ENCODE data around the gene JTB. TPM values are rescaled to one million over a fixed set of nuclear protein-coding genes. Genes with fewer than 3 reads are reported as not detected.
"Not testable (repeated sequence)": the region's sequence is repeated elsewhere in the genome, so short reads cannot be mapped to it uniquely, and the experiment has no call there.

JTB gene
- 87.2 TPM for total RNA-seq

- no peaks in the 10 kb centered on the region for H3K9me3 ChIP-seq (ENCODE audit: control insufficient read depth in 3 of 3, low read length in 3 of 3)
- peaks cover 21 to 26% (median 26%) of the 10 kb centered on the region in 3 donors for H3K4me1 ChIP-seq (ENCODE audit: control insufficient read depth in 3 of 3, insufficient read depth in 3 of 3, low read length in 3 of 3)
- H3K27me3 ChIP-seq (ENCODE audit: control insufficient read depth in 3 of 3, insufficient read depth in 3 of 3, low read length in 3 of 3) = no peaks in the 10 kb centered on the region
- peak within 1 kb of the TSS; percentile 89 for H3K27ac ChIP-seq (ENCODE audit: low read depth, low read length)
- peaks cover 20 to 34% (median 26%) of the 10 kb centered on the region in 3 donors for H3K36me3 ChIP-seq (ENCODE audit: control insufficient read depth in 3 of 3, insufficient read depth in 3 of 3, low read length in 3 of 3)
- peak within 1 kb of the TSS; percentile 83 to 95 (median 84) for H3K4me3 ChIP-seq (ENCODE audit: low read length in 3 of 3)
- peak within 1 kb of the TSS; percentile 91 to 99 (median 97) for H3K9ac ChIP-seq (ENCODE audit: low read depth in 1 of 3, low read length in 3 of 3)
Observed at GRCh38 chr1:153977250-153978240, at the start of gene JTB. Gene JTB, minus strand, starts transcription at chr1:153977674. Its CDS starts 422 bp downstream, at chr1:153977252.

- Histone ChIP-seq H3K4me3 (ENCODE audit: low read length in 3 of 3) (no peak overlapping the region), H3K27me3 (ENCODE audit: control insufficient read depth in 3 of 3, insufficient read depth in 3 of 3, low read length in 3 of 3) (no peaks in the 10 kb centered on the region), H3K36me3 (ENCODE audit: control insufficient read depth in 3 of 3, insufficient read depth in 3 of 3, low read length in 3 of 3) (no peaks in the 10 kb centered on the region), H3K27ac (ENCODE audit: low read depth, low read length) (no peak overlapping the region), H3K9ac (ENCODE audit: low read depth in 1 of 3, low read length in 3 of 3) (no peak overlapping the region), H3K9me3 (ENCODE audit: control insufficient read depth in 3 of 3, low read length in 3 of 3) (no peaks in the 10 kb centered on the region), H3K4me1 (ENCODE audit: control insufficient read depth in 3 of 3, insufficient read depth in 3 of 3, low read length in 3 of 3) (no peaks in the 10 kb centered on the region)
Observed at GRCh38 chr1:154019940-154020339, 42.5 kb upstream of the JTB start.

- Histone ChIP-seq H3K4me3 (ENCODE audit: low read length in 3 of 3) (no peak overlapping the region), H3K27ac (ENCODE audit: low read depth, low read length) (no peak overlapping the region), H3K9ac (ENCODE audit: low read depth in 1 of 3, low read length in 3 of 3) (no peak overlapping the region), H3K4me1 (ENCODE audit: control insufficient read depth in 3 of 3, insufficient read depth in 3 of 3, low read length in 3 of 3) (no peaks in the 10 kb centered on the region), H3K36me3 (ENCODE audit: control insufficient read depth in 3 of 3, insufficient read depth in 3 of 3, low read length in 3 of 3) (no peaks in the 10 kb centered on the region), H3K9me3 (ENCODE audit: control insufficient read depth in 3 of 3, low read length in 3 of 3) (no peaks in the 10 kb centered on the region), H3K27me3 (ENCODE audit: control insufficient read depth in 3 of 3, insufficient read depth in 3 of 3, low read length in 3 of 3) (no peaks in the 10 kb centered on the region)
Observed at GRCh38 chr1:154019269-154019668, 41.8 kb upstream of the JTB start.

GRCh38 chr1:154014154-154014907 is 36.9 kb upstream of the JTB start:
- H3K9me3 ChIP-seq (ENCODE audit: control insufficient read depth in 3 of 3, low read length in 3 of 3) = no peaks in the 10 kb centered on the region

GRCh38 chr1:154012543-154012942 is 35.1 kb upstream of the JTB start:
- not testable (repeated sequence) for H3K27me3 ChIP-seq (ENCODE audit: control insufficient read depth in 3 of 3, insufficient read depth in 3 of 3, low read length in 3 of 3); H3K36me3 ChIP-seq (ENCODE audit: control insufficient read depth in 3 of 3, insufficient read depth in 3 of 3, low read length in 3 of 3); H3K9ac ChIP-seq (ENCODE audit: low read depth in 1 of 3, low read length in 3 of 3); H3K4me1 ChIP-seq (ENCODE audit: control insufficient read depth in 3 of 3, insufficient read depth in 3 of 3, low read length in 3 of 3); H3K9me3 ChIP-seq (ENCODE audit: control insufficient read depth in 3 of 3, low read length in 3 of 3); H3K27ac ChIP-seq (ENCODE audit: low read depth, low read length); H3K4me3 ChIP-seq (ENCODE audit: low read length in 3 of 3)

More at GRCh38 chr1:154014154-154014907, 36.9 kb upstream of the JTB start:
- Histone ChIP-seq H3K4me3 (ENCODE audit: low read length in 3 of 3) (no peak overlapping the region), H3K27me3 (ENCODE audit: control insufficient read depth in 3 of 3, insufficient read depth in 3 of 3, low read length in 3 of 3) (no peaks in the 10 kb centered on the region), H3K9ac (ENCODE audit: low read depth in 1 of 3, low read length in 3 of 3) (no peak overlapping the region), H3K36me3 (ENCODE audit: control insufficient read depth in 3 of 3, insufficient read depth in 3 of 3, low read length in 3 of 3) (no peaks in the 10 kb centered on the region), H3K4me1 (ENCODE audit: control insufficient read depth in 3 of 3, insufficient read depth in 3 of 3, low read length in 3 of 3) (no peaks in the 10 kb centered on the region), H3K27ac (ENCODE audit: low read depth, low read length) (no peak overlapping the region)

- no peak overlapping the region for H3K27ac ChIP-seq (ENCODE audit: low read depth, low read length)
- no peaks in the 10 kb centered on the region for H3K9me3 ChIP-seq (ENCODE audit: control insufficient read depth in 3 of 3, low read length in 3 of 3)
- H3K36me3 ChIP-seq (ENCODE audit: control insufficient read depth in 3 of 3, insufficient read depth in 3 of 3, low read length in 3 of 3) = no peaks in the 10 kb centered on the region
- no peak overlapping the region for H3K4me3 ChIP-seq (ENCODE audit: low read length in 3 of 3)
- H3K9ac ChIP-seq (ENCODE audit: low read depth in 1 of 3, low read length in 3 of 3) = no peak overlapping the region
- H3K27me3 ChIP-seq (ENCODE audit: control insufficient read depth in 3 of 3, insufficient read depth in 3 of 3, low read length in 3 of 3) = no peaks in the 10 kb centered on the region
- no peaks in the 10 kb centered on the region for H3K4me1 ChIP-seq (ENCODE audit: control insufficient read depth in 3 of 3, insufficient read depth in 3 of 3, low read length in 3 of 3)
Observed at GRCh38 chr1:154012129-154012528, 34.7 kb upstream of the JTB start.

GRCh38 chr1:154006136-154006535 is 28.7 kb upstream of the JTB start:
- no peaks in the 10 kb centered on the region for H3K27me3 ChIP-seq (ENCODE audit: control insufficient read depth in 3 of 3, insufficient read depth in 3 of 3, low read length in 3 of 3)
- H3K4me1 ChIP-seq (ENCODE audit: control insufficient read depth in 3 of 3, insufficient read depth in 3 of 3, low read length in 3 of 3) = no peaks in the 10 kb centered on the region
- no peaks in the 10 kb centered on the region for H3K36me3 ChIP-seq (ENCODE audit: control insufficient read depth in 3 of 3, insufficient read depth in 3 of 3, low read length in 3 of 3)
- H3K4me3 ChIP-seq (ENCODE audit: low read length in 3 of 3) = no peak overlapping the region
- H3K27ac ChIP-seq (ENCODE audit: low read depth, low read length) = no peak overlapping the region
- H3K9ac ChIP-seq (ENCODE audit: low read depth in 1 of 3, low read length in 3 of 3) = no peak overlapping the region
- no peaks in the 10 kb centered on the region for H3K9me3 ChIP-seq (ENCODE audit: control insufficient read depth in 3 of 3, low read length in 3 of 3)

- no peak overlapping the region for H3K9ac ChIP-seq (ENCODE audit: low read depth in 1 of 3, low read length in 3 of 3)
- no peaks in the 10 kb centered on the region for H3K9me3 ChIP-seq (ENCODE audit: control insufficient read depth in 3 of 3, low read length in 3 of 3)
- H3K27ac ChIP-seq (ENCODE audit: low read depth, low read length) = no peak overlapping the region
- H3K4me3 ChIP-seq (ENCODE audit: low read length in 3 of 3) = no peak overlapping the region
- no peaks in the 10 kb centered on the region for H3K27me3 ChIP-seq (ENCODE audit: control insufficient read depth in 3 of 3, insufficient read depth in 3 of 3, low read length in 3 of 3)
- peaks cover 0 to 1% (median 0%) of the 10 kb centered on the region in 3 donors for H3K36me3 ChIP-seq (ENCODE audit: control insufficient read depth in 3 of 3, insufficient read depth in 3 of 3, low read length in 3 of 3)
- H3K4me1 ChIP-seq (ENCODE audit: control insufficient read depth in 3 of 3, insufficient read depth in 3 of 3, low read length in 3 of 3) = no peaks in the 10 kb centered on the region
Observed at GRCh38 chr1:154000420-154000819, 22.9 kb upstream of the JTB start.

GRCh38 chr1:153996882-153997281 is 19.4 kb upstream of the JTB start:
- peaks cover 16 to 31% (median 18%) of the 10 kb centered on the region in 3 donors for H3K36me3 ChIP-seq (ENCODE audit: control insufficient read depth in 3 of 3, insufficient read depth in 3 of 3, low read length in 3 of 3)
- not testable (repeated sequence) for H3K9me3 ChIP-seq (ENCODE audit: control insufficient read depth in 3 of 3, low read length in 3 of 3); H3K27me3 ChIP-seq (ENCODE audit: control insufficient read depth in 3 of 3, insufficient read depth in 3 of 3, low read length in 3 of 3); H3K4me3 ChIP-seq (ENCODE audit: low read length in 3 of 3); H3K27ac ChIP-seq (ENCODE audit: low read depth, low read length); H3K9ac ChIP-seq (ENCODE audit: low read depth in 1 of 3, low read length in 3 of 3)
- peaks cover 10 to 17% (median 11%) of the 10 kb centered on the region in 3 donors for H3K4me1 ChIP-seq (ENCODE audit: control insufficient read depth in 3 of 3, insufficient read depth in 3 of 3, low read length in 3 of 3)

- peaks cover 19 to 37% (median 24%) of the 10 kb centered on the region in 3 donors for H3K36me3 ChIP-seq (ENCODE audit: control insufficient read depth in 3 of 3, insufficient read depth in 3 of 3, low read length in 3 of 3)
- no peak overlapping the region for H3K4me3 ChIP-seq (ENCODE audit: low read length in 3 of 3)
- H3K4me1 ChIP-seq (ENCODE audit: control insufficient read depth in 3 of 3, insufficient read depth in 3 of 3, low read length in 3 of 3) = peaks cover 16 to 26% (median 18%) of the 10 kb centered on the region in 3 donors
- no peak overlapping the region for H3K27ac ChIP-seq (ENCODE audit: low read depth, low read length)
- no peaks in the 10 kb centered on the region for H3K9me3 ChIP-seq (ENCODE audit: control insufficient read depth in 3 of 3, low read length in 3 of 3)
- H3K27me3 ChIP-seq (ENCODE audit: control insufficient read depth in 3 of 3, insufficient read depth in 3 of 3, low read length in 3 of 3) = no peaks in the 10 kb centered on the region
- H3K9ac ChIP-seq (ENCODE audit: low read depth in 1 of 3, low read length in 3 of 3) = no peak overlapping the region
Observed at GRCh38 chr1:153995640-153996039, 18.2 kb upstream of the JTB start.
